Activated CD8-positive, alpha-beta T cell treated with anti-CD3 and anti-CD28 coated beads, Interleukin-2, amount 10 ng/mL, durations not matched to agents 7 days and 5 days (primary cell): ENCODE data around the gene ARL6IP5. TPM values are rescaled to one million over a fixed set of nuclear protein-coding genes. Genes with fewer than 3 reads are reported as not detected.
A peak's percentile ranks its signal among the peaks of the same experiment; 100 is the strongest.

Source experiments
- ATAC-seq: fragments of 150-1000 bp; cut with Tn5 transposase; one replicate; pipeline ENCODE4 v1.10.0; 2021; ENCODE audit warnings: moderate library complexity
- CTCF ChIA-PET: fragments of 350-600 bp; sonication (Branson Sonifier 250); formaldehyde crosslinking; loops from one replicate; lab custom pipeline; 2021; ENCODE audit warnings: antibody characterized with exemption; lab: Charles Lee
- POLR2A ChIA-PET: fragments of 350-600 bp; sonication (Branson Sonifier 250); formaldehyde crosslinking; loops from one replicate; lab custom pipeline; 2021; ENCODE audit warnings: antibody characterized with exemption; lab: Charles Lee
- DNase-seq: peaks from one replicate; pipeline ENCODE4 v3.0.0-alpha.2; 2020
- H3K27ac Mint-ChIP-seq: one replicate; pipeline ENCODE4 v1.8.0; 2021; ENCODE audit warnings: mild to moderate bottlenecking, mixed read lengths
- H3K27me3 Mint-ChIP-seq: one replicate; pipeline ENCODE4 v1.8.0; 2021; ENCODE audit warnings: low read depth, mixed read lengths
- H3K36me3 Mint-ChIP-seq: one replicate; pipeline ENCODE4 v1.8.0; 2021; ENCODE audit warnings: low read depth, mixed read lengths
- H3K4me1 Mint-ChIP-seq: one replicate; pipeline ENCODE4 v1.8.0; 2021; ENCODE audit warnings: low read depth, mixed read lengths
- H3K4me3 Mint-ChIP-seq: one replicate; pipeline ENCODE4 v1.8.0; 2021; ENCODE audit warnings: mild to moderate bottlenecking, mixed read lengths
- H3K9me3 Mint-ChIP-seq: one replicate; pipeline ENCODE4 v1.8.0; 2022; ENCODE audit warnings: mixed read lengths; ENCODE audit not compliant: insufficient read depth
- total RNA-seq, 2 experiments: library from RNA; stranded (reverse); gene quantifications; one replicate each; pipeline ENCODE4 v1.2.3, GENCODE V29; 2021

Gene ARL6IP5
- total RNA-seq, 2 experiments from 2014 or later: 148 to 153 TPM

- CTCF ChIA-PET: no interaction called here
- POLR2A ChIA-PET: no interaction called here
- H3K4me1 Mint-ChIP-seq: peaks cover 76% of the 10 kb centered on the region
- H3K27ac Mint-ChIP-seq: peak overlapping the region; percentile 13
- H3K4me3 Mint-ChIP-seq: no peak overlapping the region
- DNase-seq (no peak), ATAC-seq (no peak)
- H3K27me3 Mint-ChIP-seq: no peaks in the 10 kb centered on the region
- peaks cover 76% of the 10 kb centered on the region for H3K36me3 Mint-ChIP-seq
- no peaks in the 10 kb centered on the region for H3K9me3 Mint-ChIP-seq
These were observed 12.8 kb downstream of the ARL6IP5 start for GRCh38 chr3:69097407-69098086.

- H3K27ac Mint-ChIP-seq: no peak overlapping the region
- H3K9me3 Mint-ChIP-seq: no peaks in the 10 kb centered on the region
- DNase-seq (no peak), ATAC-seq (no peak)
- H3K36me3 Mint-ChIP-seq: peaks cover 80% of the 10 kb centered on the region
- peaks cover 73% of the 10 kb centered on the region for H3K4me1 Mint-ChIP-seq
- CTCF ChIA-PET: interaction anchor here (4.2 kb wide), 1 partner anchor 20 kb away, joined by 27 read pairs; no protein-coding TSS in a partner anchor
- no peaks in the 10 kb centered on the region for H3K27me3 Mint-ChIP-seq
- POLR2A ChIA-PET: interaction anchor here (0.7 kb wide), 1 partner anchor 324 kb away, joined by 3 read pairs; no protein-coding TSS in a partner anchor
- no peak overlapping the region for H3K4me3 Mint-ChIP-seq
These were observed 14.8 kb downstream of the ARL6IP5 start for GRCh38 chr3:69099576-69099975.

DNA sequence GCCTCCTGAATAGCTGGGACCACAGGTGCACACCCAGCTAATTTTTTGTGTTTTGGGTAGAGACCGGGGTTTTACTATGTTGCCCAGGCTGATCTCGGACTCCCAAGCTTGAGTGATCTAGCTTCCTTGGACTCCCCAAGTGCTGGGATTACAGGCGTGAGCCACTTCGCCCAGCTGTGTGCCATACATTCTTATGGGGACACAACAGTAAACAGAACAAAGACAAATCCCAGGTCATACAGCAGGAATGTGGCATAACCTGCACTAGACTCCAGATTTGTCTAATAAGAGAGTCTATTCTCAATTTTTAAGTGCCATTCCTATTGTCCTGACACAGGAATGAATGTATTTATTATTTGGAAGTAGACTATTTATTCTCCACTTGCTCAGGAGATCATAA lies 17.6 kb downstream of the ARL6IP5 start:
- H3K36me3 Mint-ChIP-seq: peaks cover 69% of the 10 kb centered on the region
- no peak overlapping the region for H3K4me3 Mint-ChIP-seq
- CTCF ChIA-PET: interaction anchor here (1.0 to 4.2 kb wide), 2 partner anchors 18 to 50 kb away, joined by 3 to 27 read pairs; partner anchors contain the start of gene TMF1
- ATAC-seq (no peak), DNase-seq (no peak)
- no peak overlapping the region for H3K27ac Mint-ChIP-seq
- POLR2A ChIA-PET: interaction anchor here (0.7 to 1.0 kb wide), 2 partner anchors 50 to 97 kb away, joined by 3 read pairs; no protein-coding TSS in a partner anchor
- peaks cover 49% of the 10 kb centered on the region for H3K4me1 Mint-ChIP-seq
- no peaks in the 10 kb centered on the region for H3K9me3 Mint-ChIP-seq
- H3K27me3 Mint-ChIP-seq: no peaks in the 10 kb centered on the region

DNA sequence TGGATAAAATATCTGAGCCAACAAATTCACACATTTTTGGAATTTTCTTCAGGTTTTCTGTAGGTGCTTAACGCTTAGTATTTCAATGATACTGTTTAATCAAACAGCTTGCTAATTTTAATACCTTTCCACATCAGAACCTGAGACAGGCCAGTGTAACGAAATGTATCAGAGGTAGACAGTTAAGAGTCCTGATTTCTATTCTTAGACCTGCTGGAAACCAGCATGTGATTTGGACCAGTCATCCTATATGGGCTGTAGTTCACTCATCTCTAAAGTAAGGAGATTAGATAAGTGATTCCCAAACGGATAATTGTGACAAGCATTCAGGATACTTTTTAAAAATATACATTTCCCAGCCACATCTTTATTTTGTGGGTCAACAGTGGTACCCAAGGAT lies 18.4 kb downstream of the ARL6IP5 start:
- Mint-ChIP-seq H3K9me3 (no peaks in the 10 kb centered on the region), H3K27me3 (no peaks in the 10 kb centered on the region), H3K27ac (no peak overlapping the region), H3K4me3 (no peak overlapping the region), H3K4me1 (peaks cover 45% of the 10 kb centered on the region), H3K36me3 (peaks cover 69% of the 10 kb centered on the region)
- DNase-seq: no peak
- ChIA-PET POLR2A (no interaction called here), CTCF (no interaction called here)
- no peak for ATAC-seq

GRCh38 chr3:69104586-69104985 lies 19.8 kb downstream of the ARL6IP5 start:
- CTCF ChIA-PET: interaction anchor here (0.9 to 6.5 kb wide), 3 partner anchors 9 to 16 kb away, joined by 3 to 35 read pairs (median 3); no protein-coding TSS in a partner anchor
- H3K36me3 Mint-ChIP-seq: peaks cover 60% of the 10 kb centered on the region

GRCh38 chr3:69105320-69105719 lies 20.6 kb downstream of the ARL6IP5 start:
- CTCF ChIA-PET: interaction anchor here (0.8 to 6.5 kb wide), 5 partner anchors 8 to 64 kb away, joined by 3 to 35 read pairs (median 3); no protein-coding TSS in a partner anchor
- Mint-ChIP-seq H3K36me3 (peaks cover 53% of the 10 kb centered on the region), H3K4me1 (peaks cover 34% of the 10 kb centered on the region), H3K4me3 (no peak overlapping the region), H3K27ac (no peak overlapping the region), H3K27me3 (no peaks in the 10 kb centered on the region), H3K9me3 (no peaks in the 10 kb centered on the region)
- DNase-seq (no peak), ATAC-seq (no peak)
- POLR2A ChIA-PET: interaction anchor here (1.5 to 1.6 kb wide), 2 partner anchors 9 to 11 kb away, joined by 3 to 6 read pairs; no protein-coding TSS in a partner anchor

More at GRCh38 chr3:69104586-69104985, 19.8 kb downstream of the ARL6IP5 start:
- DNase-seq: no peak
- no peak for ATAC-seq
- no peaks in the 10 kb centered on the region for H3K27me3 Mint-ChIP-seq
- H3K4me1 Mint-ChIP-seq: peaks cover 38% of the 10 kb centered on the region
- POLR2A ChIA-PET: no interaction called here
- no peaks in the 10 kb centered on the region for H3K9me3 Mint-ChIP-seq
- no peak overlapping the region for H3K4me3 Mint-ChIP-seq
- peak overlapping the region; percentile 9 for H3K27ac Mint-ChIP-seq

GRCh38 chr3:69107841-69108240 lies 23.1 kb downstream of the ARL6IP5 start:
- Mint-ChIP-seq H3K27ac (no peak overlapping the region), H3K36me3 (peaks cover 35% of the 10 kb centered on the region), H3K9me3 (no peaks in the 10 kb centered on the region), H3K27me3 (no peaks in the 10 kb centered on the region), H3K4me3 (no peak overlapping the region), H3K4me1 (peaks cover 18% of the 10 kb centered on the region)
- ChIA-PET POLR2A (no interaction called here), CTCF (interaction anchor here (6.5 kb wide), 1 partner anchor 12 kb away, joined by 35 read pairs; no protein-coding TSS in a partner anchor)
- no peak for ATAC-seq
- DNase-seq: no peak

- H3K4me1 Mint-ChIP-seq: peaks cover 9% of the 10 kb centered on the region
- peaks cover 25% of the 10 kb centered on the region for H3K36me3 Mint-ChIP-seq
- ChIA-PET CTCF (interaction anchor here (6.5 kb wide), 1 partner anchor 11 kb away, joined by 35 read pairs; no protein-coding TSS in a partner anchor), POLR2A (interaction anchor here (1.4 kb wide), 1 partner anchor 22 kb away, joined by 6 read pairs; no protein-coding TSS in a partner anchor)
- no peak for DNase-seq
- H3K27me3 Mint-ChIP-seq: no peaks in the 10 kb centered on the region
- no peak overlapping the region for H3K27ac Mint-ChIP-seq
- no peaks in the 10 kb centered on the region for H3K9me3 Mint-ChIP-seq
- ATAC-seq: no peak
- no peak overlapping the region for H3K4me3 Mint-ChIP-seq
These were observed 24.1 kb downstream of the ARL6IP5 start for GRCh38 chr3:69108811-69109210.

- ChIA-PET CTCF (interaction anchor here (2.2 kb wide), 1 partner anchor 9 kb away, joined by 10 read pairs; no protein-coding TSS in a partner anchor), POLR2A (no interaction called here)
- DNase-seq (no peak), ATAC-seq (no peak)
- Mint-ChIP-seq H3K9me3 (no peaks in the 10 kb centered on the region), H3K4me1 (no peaks in the 10 kb centered on the region), H3K4me3 (no peak overlapping the region), H3K27me3 (no peaks in the 10 kb centered on the region), H3K36me3 (peaks cover 7% of the 10 kb centered on the region), H3K27ac (no peak overlapping the region)
These were observed 26.3 kb downstream of the ARL6IP5 start for GRCh38 chr3:69110941-69111546.

DNA sequence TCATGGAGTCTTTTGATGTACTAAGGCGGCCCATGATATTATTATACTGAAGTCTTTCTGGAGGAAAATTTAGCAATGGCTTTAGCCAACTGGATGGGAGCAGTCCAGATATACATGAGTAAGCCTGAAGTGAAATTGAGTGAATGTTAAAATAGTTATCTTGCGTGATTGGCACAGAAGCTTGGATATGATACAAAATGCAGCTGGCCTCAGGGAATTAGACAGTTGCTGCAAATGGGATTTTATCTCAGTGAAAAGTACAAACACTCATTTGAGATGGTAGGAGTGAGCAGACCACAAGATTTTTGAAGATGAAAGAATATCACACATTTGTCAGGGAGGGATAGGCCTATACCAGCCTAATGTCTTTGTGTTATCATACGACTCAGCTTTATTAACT lies 28.8 kb downstream of the ARL6IP5 start:
- Mint-ChIP-seq H3K27me3 (no peaks in the 10 kb centered on the region), H3K4me3 (no peak overlapping the region), H3K27ac (no peak overlapping the region), H3K4me1 (no peaks in the 10 kb centered on the region), H3K36me3 (no peaks in the 10 kb centered on the region), H3K9me3 (no peaks in the 10 kb centered on the region)
- ChIA-PET CTCF (interaction anchor here (0.8 to 2.2 kb wide), 3 partner anchors 7 to 193 kb away, joined by 3 to 10 read pairs (median 3); no protein-coding TSS in a partner anchor), POLR2A (interaction anchor here (1.3 kb wide), 1 partner anchor 8 kb away, joined by 3 read pairs; no protein-coding TSS in a partner anchor)
- DNase-seq (no peak), ATAC-seq (no peak)

- Mint-ChIP-seq H3K4me3 (no peak overlapping the region), H3K4me1 (peaks cover under 1% of the 10 kb centered on the region), H3K27me3 (no peaks in the 10 kb centered on the region), H3K9me3 (no peaks in the 10 kb centered on the region), H3K36me3 (no peaks in the 10 kb centered on the region), H3K27ac (no peak overlapping the region)
- DNase-seq (no peak), ATAC-seq (no peak)
- POLR2A ChIA-PET: interaction anchor here (0.8 kb wide), 1 partner anchor 26 kb away, joined by 3 read pairs; no protein-coding TSS in a partner anchor
- CTCF ChIA-PET: no interaction called here
These were observed 31.0 kb downstream of the ARL6IP5 start for GRCh38 chr3:69115731-69116130.
